NCI-H1092 treated with DMSO at 0.1 percent for 48 hours (cell line): ENCODE measurements around the gene MRPL54.

Experiments used
- DNase-seq: peaks from one replicate; lab custom pipeline; 2025; lab: John Stamatoyannopoulos, UW

MRPL54 gene

DNA sequence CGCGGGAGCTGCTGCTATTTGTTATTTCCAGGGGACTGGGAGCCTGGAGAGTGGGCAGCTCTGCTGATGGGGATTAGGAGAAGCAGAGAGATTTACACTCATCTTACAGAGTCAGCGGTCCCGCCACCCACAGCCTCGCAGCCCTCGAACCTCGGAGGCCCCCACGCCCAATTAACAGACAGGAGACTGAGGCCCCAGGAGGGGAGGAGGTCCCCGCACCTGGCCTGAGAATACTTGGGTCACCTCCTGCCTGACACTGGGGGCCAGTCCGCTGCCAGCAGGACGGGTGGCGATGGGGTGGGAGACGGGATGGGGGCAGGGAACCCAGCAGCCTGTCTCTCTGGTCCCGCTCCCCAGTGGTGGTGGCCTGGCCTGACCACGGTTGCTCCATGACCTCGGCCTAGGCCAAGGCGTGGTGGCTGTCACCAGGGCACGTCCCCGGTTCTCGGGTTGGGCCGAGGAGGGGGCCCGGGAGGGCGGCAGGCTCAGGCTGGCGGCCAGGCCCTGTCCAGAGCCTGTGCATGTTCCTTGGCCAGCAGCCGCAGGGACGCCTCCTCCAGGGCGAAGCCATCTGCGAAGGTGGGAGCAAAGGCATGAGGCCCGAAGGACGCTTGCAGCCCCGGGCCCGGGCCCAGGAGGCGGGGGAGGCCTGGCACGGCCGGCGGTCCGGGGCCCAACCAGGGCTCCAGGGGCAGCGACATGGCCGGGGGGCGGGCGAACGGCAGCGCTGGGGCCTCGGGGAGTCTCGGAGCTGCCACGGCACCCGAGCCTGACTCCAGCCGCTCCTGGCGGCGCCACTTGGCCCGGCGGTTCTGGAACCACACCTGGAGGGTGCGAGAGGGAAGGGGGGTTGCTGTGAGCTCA, 7.9 kb downstream of the MRPL54 start:
- no peak for DNase-seq

DNA sequence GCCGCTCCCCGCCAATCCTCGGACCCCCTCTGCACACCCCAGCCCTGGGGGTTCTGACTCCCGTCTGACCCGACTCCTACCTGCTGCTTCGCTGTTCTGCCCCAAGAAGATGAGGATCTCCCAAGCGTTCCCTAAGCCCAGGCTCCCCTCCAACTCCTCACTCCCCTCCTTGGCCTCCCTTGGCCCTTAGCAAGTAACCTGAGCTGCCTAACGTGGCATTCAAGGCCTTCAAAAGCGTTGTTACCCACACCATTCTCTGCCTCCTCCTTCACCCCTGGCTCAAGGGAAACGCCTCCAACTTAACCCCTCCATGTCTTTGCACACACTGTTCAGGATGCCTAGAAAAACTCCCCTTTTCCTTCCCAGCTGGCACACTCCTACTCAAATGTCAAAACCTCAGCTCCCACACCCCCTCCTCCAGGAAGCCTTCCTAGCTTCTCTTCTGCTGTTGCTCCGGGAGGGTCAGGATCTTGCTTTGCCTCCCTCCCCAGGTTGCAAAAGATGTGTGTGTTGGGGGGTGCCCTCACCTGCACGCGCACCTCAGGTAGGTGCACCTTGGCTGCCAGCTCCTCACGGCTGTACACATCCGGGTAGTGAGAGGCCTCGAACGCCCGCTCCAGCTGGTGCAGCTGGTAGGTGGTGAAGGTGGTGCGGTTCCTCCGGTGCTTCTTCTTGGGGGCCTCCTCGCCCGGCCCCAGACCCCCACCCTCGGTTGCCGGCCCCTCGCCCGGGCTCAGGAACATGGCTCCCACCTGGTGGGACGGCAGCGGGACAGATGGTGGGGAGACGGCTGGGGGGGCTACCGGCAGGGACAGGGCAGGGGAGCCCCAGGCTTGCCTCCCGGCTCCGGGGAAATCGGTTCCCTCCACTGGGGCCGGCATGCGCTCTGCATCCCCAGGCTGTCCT, 8.8 kb downstream of the MRPL54 start:
- DNase-seq, result no peak

DNA sequence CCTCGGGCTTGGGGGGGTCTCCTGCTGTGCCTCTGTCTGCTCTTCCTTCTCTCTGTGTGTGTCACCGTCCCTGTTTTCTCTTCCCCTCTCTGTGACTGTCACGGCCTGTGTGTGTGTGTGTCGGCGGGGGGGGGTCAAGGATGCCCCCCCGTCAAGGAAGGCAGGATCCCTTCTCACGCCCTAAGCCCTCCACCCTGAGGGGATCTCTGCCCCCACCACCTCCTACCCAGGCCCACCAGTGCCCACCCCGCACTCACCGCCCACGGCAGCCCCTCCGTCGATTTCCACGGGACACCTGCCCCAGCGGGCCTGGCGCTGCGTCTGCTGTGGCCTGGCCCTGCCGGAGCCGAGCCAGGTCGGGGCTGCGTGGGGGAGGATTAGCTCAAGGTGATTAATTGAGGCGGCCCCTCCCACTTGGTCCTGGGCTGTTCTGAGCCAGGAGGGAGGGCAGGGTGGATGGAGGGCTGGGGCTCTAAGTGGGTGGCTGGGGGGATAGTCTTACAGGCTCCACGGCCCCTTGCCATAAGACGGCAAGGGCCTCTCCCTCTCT, 9.5 kb downstream of the MRPL54 start, which contains the start of gene RAX2:
TSS of gene RAX2 (minus strand) at position 323 of the 550 bp plus-strand sequence. CDS start 486 bp downstream, outside the sequence.
- no peak for DNase-seq

DNA sequence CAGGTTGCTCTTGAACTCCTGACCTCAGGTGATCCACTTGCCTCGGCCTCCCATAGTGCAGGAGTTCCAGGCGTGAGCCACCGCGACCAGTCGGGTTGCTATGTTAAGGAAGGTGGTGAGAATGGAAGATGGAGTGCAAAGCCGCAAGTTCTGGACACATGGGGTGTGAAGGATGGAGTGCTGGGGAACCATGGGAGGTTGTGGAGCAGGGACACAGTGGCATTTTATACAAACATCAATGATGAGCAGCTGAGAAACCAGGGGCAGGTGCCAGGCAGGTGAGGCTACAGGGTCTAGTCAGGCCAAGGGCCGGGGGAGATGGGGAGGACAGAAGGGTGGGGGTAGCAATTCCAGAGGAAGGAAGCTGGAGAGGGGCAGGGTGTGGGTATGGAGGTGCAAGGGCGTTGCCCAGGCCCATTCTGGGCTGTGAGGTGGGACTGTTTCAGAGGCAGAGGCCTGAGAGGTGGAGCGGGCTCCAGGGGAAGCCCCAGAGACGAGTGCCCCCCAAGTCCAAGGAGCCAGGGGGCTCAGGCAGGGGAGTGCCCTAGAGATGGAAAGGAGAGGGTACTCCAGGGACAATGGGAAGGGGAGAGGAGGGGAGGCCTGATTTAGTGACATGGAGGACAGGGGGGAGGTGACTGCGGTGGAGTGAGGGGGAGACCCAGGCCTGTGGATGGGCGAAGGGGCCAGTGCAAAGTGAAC, 11.5 kb downstream of the MRPL54 start:
- DNase-seq, result no peak

DNA sequence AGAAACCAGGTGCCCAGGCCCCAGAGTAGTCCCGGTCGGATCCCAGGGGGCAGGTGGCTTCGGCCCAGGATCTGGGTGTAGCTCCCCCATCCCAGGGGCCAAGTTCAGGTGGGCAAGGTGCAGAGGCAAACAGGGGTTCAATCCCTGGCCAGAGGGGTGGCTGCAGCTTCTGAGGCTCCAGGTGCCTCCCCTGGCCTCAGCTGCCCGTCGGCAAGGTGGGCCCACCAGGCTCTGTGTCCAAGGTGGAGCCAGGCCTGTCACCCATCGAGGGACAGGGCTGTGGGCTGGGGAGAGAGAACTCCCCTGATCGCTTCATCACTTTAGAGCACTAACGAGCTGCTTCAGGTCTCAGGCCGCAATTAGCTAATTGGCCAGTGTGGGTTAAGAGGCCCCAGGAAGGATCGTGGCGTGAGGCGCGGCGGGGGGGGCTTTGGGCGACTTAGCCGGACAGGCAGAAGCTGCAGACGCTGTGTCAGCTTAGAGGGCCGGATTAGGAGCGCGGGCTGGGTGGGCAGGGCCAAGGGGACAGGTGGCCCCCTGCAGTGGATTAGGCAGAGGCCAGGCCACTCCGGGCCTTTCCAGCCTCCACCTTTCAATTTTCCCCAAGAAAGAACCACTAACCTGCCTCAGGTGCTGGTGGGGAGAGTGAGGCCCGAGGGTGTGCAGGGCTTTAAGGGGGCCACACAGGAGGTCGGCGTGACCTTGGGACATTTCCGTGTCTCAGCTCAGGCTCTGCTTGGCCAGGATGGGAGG, 12.3 kb downstream of the MRPL54 start:
- no peak for DNase-seq

DNA sequence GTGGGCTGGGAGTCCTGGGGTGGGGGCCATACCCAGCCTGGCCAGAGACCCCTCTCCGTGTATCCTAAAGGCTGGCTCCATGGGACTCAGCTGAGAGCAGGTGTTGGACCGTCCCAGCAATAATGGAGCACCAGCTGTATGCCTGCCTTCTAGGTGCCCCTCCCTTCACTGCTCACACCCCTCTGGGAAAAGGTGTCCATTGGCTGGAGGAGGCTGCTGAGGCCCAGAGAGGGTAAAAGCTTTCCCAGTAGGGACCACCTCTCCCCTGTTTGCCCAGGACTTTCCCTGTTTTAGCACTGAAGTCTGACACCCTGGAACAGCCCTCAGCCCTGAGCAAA, 12.9 kb downstream of the MRPL54 start:
- DNase-seq, result no peak

DNA sequence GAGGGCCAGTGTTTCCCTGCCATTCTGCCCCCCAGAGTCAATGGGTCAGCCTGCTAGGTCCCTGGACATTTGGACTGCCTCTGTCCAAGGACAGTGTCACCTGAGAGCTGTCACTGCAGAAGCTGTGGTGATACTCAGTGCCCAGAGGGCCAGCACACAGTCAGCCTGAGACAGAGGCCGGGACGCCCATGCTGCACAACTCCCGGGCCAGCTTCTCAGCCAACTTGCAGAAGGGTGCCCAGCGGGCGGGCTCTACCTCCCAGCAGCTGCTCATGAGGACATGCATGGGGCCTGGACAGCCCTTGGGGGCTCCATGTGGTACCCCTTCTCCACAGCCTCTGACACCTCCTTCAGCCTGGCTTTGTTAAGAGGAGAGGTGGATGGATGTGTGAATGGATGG, 13.3 kb downstream of the MRPL54 start:
- no peak for DNase-seq

DNA sequence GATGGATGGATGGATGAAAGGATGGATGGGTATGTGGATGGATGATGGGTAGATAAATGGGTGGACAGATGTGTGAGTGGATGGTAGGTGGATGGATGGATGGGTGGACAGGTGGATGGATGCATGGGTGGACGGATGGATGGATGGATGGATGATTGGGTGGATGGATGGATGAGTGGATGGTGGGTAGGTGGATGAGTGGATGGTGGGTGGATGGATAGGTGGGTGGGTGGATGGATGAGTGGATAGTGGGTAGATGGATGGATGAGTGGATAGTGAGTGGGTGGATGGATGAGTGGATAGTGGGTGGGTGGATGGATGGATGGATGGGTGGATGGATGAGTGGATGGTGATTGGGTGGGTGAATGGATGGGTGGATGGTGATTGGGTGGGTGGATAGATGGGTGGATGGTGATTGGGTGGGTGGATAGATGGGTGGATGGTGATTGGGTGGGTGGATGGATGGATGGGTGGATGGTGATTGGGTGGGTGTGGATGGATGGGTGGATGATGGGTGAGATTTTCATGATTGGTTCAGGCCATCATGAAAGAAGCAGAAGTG, 14.1 kb downstream of the MRPL54 start:
- no peak for DNase-seq

DNA sequence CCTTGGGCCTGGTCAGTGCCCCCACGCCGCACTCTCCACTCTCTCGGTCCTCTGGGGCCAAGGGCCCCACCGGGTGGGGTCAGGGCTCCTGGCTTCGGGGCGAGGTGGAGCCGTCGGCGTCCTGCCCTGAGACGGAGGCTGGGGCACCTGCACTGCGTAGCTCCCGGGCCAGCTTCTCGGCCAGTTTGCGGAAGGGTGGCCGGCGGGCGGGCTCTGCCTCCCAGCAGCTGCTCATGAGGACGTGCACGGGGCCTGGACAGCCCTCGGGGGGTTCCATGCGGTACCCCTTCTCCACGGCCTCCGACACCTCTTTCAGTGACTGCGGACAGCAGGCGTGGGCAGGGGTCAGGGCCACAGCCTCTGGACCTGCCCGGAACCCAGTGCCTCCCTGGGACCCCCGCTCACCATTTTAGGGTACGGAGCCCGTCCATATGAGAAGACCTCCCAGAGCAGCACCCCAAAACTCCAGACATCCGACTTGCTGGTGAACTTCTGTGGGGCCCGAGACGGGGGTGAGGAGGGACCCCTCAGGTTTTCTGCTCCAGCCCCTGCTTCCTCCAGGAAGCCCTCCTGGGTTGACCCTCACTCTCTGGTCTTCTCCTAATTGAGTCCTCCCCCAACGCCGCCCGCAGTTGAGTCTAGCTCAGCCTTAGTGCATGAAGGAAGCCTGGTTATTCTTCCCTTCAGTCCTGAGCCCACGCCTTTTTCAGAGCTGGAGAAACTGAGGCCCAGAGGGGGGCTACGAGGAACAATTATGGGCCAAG, 15.8 kb downstream of the MRPL54 start:
- DNase-seq, result no peak

DNA sequence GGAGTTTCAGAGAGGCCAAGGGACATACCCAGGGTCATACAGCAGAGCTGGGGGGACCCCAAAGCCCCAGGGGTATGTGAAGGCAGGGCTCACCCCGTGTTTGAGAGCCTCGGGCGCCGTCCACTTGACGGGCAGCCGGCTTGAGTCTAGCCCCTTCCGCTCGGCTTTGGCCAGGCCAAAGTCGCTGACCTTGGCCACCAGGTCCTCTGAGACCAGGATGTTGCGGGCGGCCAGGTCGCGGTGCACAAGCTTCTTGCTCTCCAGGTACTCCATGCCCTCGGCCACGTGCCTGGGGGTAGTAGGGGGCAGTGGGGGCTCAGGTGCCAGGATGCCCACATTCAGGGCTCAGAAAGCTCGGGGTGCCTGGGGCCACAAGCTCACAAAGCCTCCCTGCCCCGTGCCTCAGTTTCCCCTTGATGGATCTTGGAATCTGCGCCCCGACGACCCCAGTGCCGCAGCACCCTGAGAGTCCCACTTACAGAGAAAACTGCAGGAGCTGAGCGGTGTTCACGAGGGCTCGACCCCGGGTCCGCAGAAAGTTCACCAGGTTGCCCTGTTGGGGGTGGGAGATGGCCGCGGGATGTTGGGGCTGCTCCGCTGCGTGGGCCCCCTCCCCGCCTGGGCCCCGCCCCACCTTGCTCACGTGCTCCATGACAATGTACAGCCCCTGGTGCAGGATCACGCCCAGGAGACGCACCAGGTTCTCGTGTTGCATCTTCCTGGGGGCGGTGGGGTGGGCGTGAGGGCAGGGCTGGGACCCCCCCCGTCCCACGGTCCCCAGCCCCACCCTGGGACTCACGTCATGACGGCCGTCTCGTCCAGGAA, 16.6 kb downstream of the MRPL54 start:
- DNase-seq, result no peak

DNA sequence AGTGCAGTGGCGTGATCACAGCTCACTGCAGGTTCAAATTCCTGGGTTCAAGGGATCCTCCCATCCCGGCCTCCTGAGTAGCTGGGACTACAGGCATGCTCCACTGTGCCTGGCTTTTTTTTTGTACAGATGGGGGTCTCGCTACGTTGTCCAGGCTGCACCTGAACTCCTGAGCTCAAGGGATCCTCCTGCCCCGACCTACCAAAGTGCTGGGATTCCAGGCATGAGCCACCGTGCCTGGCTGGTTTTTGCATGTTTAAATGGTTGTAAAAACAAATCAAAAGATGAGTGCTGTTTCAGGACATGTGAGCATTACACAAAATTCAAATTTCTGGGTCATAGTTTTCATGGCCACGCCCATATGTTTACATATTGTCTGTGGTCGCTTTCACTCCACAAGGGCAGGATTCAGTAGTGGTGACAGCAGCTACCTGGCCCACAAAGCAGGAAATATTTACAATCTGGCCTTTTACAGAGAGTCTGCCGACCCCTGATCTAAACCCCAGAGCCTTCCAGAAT, 18.4 kb downstream of the MRPL54 start:
- DNase-seq, result no peak

DNA sequence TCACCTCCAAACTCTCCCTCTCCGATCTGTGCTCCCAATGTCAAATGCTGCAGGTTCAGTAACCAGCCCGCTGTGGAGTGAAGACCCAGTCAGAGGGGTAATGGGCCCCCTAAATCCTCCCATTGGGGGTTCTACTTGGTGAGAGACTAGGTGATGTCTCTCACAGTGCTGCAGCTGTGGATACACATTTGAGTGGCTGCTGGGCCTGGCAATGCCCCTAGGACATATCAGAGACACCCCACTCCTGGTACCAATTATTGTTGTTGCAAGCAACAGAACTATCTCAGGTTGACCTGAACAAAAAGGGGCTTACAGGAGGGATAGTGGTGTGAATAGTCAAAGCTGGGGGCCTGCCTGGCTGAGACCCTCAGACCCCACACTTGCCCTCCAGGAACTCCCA, 19.1 kb downstream of the MRPL54 start:
- no peak for DNase-seq

DNA sequence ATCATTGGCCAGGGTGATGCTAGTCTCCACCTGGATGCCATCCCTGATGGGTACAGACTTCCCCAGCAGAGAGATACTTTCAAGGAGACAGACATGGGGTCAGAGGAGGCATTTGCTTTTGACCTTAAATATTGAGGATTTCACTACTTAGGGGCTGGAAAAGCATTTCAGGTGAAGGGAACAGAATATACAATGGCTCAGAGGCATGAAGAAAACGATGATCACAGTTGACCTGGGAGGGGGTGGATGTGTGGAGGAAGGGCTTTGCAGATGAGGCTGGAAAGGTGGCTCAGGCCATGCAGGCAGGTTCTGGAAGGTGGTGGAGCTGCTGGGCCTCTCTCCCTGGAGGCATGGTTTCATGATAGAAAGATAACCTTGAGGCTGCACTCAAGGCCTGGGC, 19.8 kb downstream of the MRPL54 start:
- no peak for DNase-seq

DNA sequence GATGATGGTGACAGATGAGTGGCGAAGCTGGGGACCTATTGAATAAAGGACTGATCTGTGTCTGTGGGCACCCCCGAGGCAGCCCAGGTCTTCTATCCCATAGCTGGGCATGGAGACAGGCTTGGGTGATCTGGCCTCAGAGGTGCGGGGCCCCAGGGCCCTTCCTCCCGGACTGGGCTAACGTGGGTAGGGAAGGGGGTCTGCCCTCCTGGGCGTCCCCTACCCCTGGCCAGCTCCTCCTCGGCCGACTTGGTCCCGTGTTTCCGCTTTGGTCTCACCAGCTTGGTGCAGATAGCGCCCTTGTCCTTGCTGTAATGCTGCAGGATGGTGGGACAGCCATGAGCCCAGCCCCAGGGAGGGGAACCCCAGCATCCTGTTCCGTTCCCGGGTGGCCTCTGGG, 20.4 kb downstream of the MRPL54 start:
- DNase-seq, result no peak

DNA sequence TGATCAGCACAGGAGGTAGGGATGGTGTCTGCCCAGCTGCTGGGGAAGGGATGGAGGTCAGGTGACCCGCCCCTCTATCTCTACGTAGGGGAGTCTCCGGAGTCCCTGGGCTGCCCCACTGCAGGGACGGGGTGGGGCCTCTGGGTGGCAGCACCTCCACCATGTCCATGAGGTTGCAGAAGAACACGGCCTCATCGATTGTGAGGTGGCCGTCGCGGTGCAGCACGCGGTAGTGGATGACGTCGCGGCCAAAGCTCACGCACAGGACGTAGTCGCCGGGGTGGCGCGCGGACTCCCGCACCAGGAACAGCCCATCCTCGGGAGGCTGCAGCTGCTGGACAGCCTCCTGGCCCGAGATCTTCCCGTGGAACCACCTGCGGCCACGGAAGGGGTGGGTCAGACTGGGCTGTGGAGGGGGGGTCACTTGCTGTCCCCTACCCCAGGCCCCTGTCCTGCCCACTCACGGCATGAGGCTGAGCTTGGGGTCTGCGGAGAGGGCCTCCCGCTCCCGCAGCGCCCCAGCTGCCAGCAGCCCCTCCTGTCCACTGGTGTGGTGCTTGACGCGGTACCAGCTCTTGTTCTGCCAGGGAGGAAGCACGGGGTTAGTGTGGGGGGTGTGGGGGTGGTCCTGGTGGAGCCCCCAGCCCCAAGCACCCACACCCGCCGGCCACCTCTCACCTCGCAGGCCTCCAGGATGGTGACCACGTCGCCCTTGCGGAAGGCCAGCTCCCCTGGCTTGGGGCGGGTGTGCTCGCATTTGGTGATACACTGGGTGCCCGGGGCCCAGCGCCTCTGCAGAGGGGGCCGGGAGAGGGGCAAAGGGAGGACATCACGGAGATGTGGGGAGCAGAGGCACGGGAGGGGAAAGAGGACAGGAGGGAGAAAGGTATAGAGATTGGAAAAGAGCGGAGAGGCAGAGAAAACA, 21.4 kb downstream of the MRPL54 start:
- peak; percentile 1 for DNase-seq

DNA sequence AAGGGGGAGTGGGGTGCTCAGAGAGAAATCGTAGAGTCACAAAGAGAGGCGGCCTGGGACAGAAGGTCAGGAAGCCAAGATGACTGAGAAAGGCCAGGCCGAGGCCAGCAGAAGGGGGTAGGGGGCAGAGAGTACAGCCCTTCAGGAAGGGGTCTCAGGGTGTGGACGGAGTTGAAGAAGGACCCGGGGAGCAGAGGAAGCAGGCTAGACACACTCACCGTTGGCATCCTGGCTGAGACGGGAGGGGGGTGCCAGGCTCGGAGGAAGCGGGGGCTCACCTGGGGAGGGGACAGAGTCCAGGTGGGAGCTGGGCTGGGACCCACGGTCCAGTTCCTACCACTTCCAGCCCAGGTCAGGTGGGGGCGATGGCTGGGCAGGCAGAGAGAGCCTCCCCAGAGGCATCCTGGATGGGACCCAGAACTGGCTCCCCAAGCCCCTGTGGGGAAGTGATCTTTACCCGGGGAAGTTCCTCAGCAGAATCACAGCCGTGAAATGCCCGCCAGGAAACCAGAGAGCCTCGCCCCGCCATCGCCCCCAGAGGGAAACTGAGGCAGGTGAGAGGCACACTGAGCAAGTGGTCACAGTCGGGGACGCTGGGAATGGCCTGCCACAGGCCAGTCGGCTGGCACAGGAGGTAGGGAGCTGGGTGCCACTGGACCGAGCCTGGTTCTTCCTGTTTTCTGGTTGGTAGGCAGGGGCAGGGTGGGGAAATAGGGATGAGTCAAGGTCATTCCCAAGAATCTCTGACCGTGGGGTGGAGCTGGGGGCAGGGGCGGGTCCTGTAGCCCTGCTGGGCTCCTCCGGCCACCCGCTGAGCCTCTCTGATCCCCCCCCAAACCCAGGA, 22.3 kb downstream of the MRPL54 start:
- no peak for DNase-seq

DNA sequence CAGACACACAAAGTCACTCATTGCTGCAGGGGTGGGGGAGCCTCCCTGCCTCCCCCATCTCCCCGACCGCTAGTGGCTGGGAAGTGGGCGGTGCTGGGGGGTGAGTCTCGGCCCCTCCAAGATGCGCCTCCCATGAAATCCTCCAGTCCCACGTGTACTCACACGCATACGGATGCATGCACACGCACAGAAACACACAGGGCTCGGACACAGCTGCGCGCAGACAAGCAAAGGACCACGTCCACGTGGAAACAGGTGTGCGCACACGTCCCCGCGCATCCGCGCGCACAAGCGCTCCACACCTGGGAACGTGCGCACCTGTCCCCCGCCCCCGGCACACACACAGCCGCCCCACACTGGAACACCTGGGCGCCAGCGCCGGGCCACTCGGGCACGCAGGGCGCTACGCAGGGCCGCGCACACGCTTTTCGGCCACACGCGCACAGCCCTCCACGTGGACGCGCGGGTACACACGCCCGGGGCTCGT, 23.0 kb downstream of the MRPL54 start:
- no peak for DNase-seq
